ENCODE measurements around the gene EIPR1.

EIPR1 gene

DNA sequence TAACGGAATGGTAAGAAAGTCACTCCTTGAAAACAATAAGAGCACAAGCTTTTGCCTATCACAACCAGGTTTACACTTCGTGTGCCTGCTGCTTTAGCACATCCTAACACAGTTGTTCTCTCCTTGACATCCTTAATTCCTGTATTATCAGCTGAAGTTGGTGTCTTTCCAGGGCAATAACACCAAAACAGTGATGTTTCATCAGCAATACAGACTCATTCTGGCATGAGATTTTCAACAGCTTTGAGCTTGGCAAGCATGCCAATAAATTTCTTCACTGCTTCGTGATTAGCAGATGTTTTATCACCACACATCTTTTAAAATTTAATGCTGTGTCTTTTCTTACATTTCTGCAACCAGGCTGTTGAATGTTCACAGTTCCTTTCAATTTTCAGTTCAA is 148.4 kb downstream of the EIPR1 start:
- H3K4me3 ChIP-seq (ENCODE audit: low read depth in 1 of 2, low read length in 2 of 2), result no peak overlapping the region
- H3K36me3 ChIP-seq (ENCODE audit: control insufficient read depth in 1 of 2, insufficient read depth in 2 of 2, low read length in 2 of 2), result peaks cover 0 to 6% of the 10 kb centered on the region in 2 donors
- H3K9me3 ChIP-seq (ENCODE audit: control insufficient read depth in 1 of 2, low read length in 2 of 2), result peaks cover 0 to 9% of the 10 kb centered on the region in 2 donors
- H3K4me1 ChIP-seq (ENCODE audit: control insufficient read depth in 1 of 2, insufficient read depth in 2 of 2, low read length in 2 of 2), result no peaks in the 10 kb centered on the region
- H3K27me3 ChIP-seq (ENCODE audit: low read depth, low read length), result no peaks in the 10 kb centered on the region
- no peak overlapping the region for H3K27ac ChIP-seq (ENCODE audit: low read length)

DNA sequence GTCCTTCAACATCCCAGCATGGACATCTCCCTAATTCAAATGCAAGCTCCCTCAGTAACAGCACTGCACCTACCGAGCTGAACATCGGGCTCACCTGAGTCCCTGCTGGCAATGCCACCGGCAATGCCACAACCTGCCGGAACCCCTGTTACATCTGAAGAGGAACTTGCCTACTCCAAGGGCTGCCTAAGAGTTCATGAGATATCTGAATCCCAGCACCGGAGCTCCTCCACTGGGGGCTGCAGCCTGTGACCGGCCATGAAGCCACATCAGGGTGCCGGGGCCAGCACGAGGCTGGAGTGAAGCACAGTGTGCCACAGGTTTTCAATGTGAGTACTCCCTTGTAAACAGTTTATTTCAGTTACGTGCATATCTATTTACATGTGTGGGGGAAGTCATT is 152.9 kb downstream of the EIPR1 start:
- Histone ChIP-seq H3K27ac (ENCODE audit: low read length) (no peak overlapping the region), H3K4me1 (ENCODE audit: control insufficient read depth in 1 of 2, insufficient read depth in 2 of 2, low read length in 2 of 2) (no peaks in the 10 kb centered on the region), H3K36me3 (ENCODE audit: control insufficient read depth in 1 of 2, insufficient read depth in 2 of 2, low read length in 2 of 2) (no peaks in the 10 kb centered on the region), H3K27me3 (ENCODE audit: low read depth, low read length) (no peaks in the 10 kb centered on the region), H3K9me3 (ENCODE audit: control insufficient read depth in 1 of 2, low read length in 2 of 2) (peaks cover 3 to 17% of the 10 kb centered on the region in 2 donors), H3K4me3 (ENCODE audit: low read depth in 1 of 2, low read length in 2 of 2) (no peak overlapping the region)

- Histone ChIP-seq H3K27ac (ENCODE audit: low read length) (no peak overlapping the region), H3K27me3 (ENCODE audit: low read depth, low read length) (no peaks in the 10 kb centered on the region), H3K4me1 (ENCODE audit: control insufficient read depth in 1 of 2, insufficient read depth in 2 of 2, low read length in 2 of 2) (no peaks in the 10 kb centered on the region), H3K9me3 (ENCODE audit: control insufficient read depth in 1 of 2, low read length in 2 of 2) (peaks cover 3 to 10% of the 10 kb centered on the region in 2 donors), H3K4me3 (ENCODE audit: low read depth in 1 of 2, low read length in 2 of 2) (no peak overlapping the region), H3K36me3 (ENCODE audit: control insufficient read depth in 1 of 2, insufficient read depth in 2 of 2, low read length in 2 of 2) (no peaks in the 10 kb centered on the region)
Measured at GRCh38 chr2:3223080-3223923, 154.3 kb downstream of the EIPR1 start.

DNA sequence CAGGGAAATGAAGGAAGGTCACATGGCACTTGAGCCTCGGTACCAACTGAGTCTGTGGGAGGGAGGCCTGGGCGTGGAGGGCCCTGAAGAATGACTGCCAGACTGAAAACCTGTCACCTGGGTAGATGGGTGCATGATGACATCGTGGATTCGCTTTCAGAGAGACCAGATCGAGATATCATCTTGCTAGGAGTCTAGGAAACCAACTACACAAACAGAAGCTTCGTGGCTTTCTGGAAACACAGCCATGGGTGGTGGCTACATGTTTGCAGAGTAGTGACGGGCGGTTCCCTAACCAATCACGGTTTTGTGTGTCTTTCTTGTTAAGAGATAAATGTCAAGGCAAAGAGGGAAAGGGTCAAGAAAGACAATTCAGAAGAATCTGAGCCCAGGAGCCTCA is 155.0 kb downstream of the EIPR1 start:
- Histone ChIP-seq H3K27ac (ENCODE audit: low read length) (no peak overlapping the region), H3K4me3 (ENCODE audit: low read depth in 1 of 2, low read length in 2 of 2) (no peak overlapping the region), H3K36me3 (ENCODE audit: control insufficient read depth in 1 of 2, insufficient read depth in 2 of 2, low read length in 2 of 2) (no peaks in the 10 kb centered on the region), H3K9me3 (ENCODE audit: control insufficient read depth in 1 of 2, low read length in 2 of 2) (peaks cover 3 to 10% of the 10 kb centered on the region in 2 donors), H3K27me3 (ENCODE audit: low read depth, low read length) (no peaks in the 10 kb centered on the region), H3K4me1 (ENCODE audit: control insufficient read depth in 1 of 2, insufficient read depth in 2 of 2, low read length in 2 of 2) (no peaks in the 10 kb centered on the region)

GRCh38 chr2:3219536-3219935 is 158.1 kb downstream of the EIPR1 start:
- H3K27me3 ChIP-seq (ENCODE audit: low read depth, low read length), result no peaks in the 10 kb centered on the region
- no peaks in the 10 kb centered on the region for H3K36me3 ChIP-seq (ENCODE audit: control insufficient read depth in 1 of 2, insufficient read depth in 2 of 2, low read length in 2 of 2)
- peaks cover 3 to 10% of the 10 kb centered on the region in 2 donors for H3K9me3 ChIP-seq (ENCODE audit: control insufficient read depth in 1 of 2, low read length in 2 of 2)
- no peak overlapping the region for H3K27ac ChIP-seq (ENCODE audit: low read length)
- no peaks in the 10 kb centered on the region for H3K4me1 ChIP-seq (ENCODE audit: control insufficient read depth in 1 of 2, insufficient read depth in 2 of 2, low read length in 2 of 2)
- no peak overlapping the region for H3K4me3 ChIP-seq (ENCODE audit: low read depth in 1 of 2, low read length in 2 of 2)

- no peaks in the 10 kb centered on the region for H3K4me1 ChIP-seq (ENCODE audit: control insufficient read depth in 1 of 2, insufficient read depth in 2 of 2, low read length in 2 of 2)
- peaks cover 0 to 3% of the 10 kb centered on the region in 2 donors for H3K9me3 ChIP-seq (ENCODE audit: control insufficient read depth in 1 of 2, low read length in 2 of 2)
- no peak overlapping the region for H3K27ac ChIP-seq (ENCODE audit: low read length)
- H3K27me3 ChIP-seq (ENCODE audit: low read depth, low read length), result no peaks in the 10 kb centered on the region
- no peak overlapping the region for H3K4me3 ChIP-seq (ENCODE audit: low read depth in 1 of 2, low read length in 2 of 2)
- no peaks in the 10 kb centered on the region for H3K36me3 ChIP-seq (ENCODE audit: control insufficient read depth in 1 of 2, insufficient read depth in 2 of 2, low read length in 2 of 2)
Measured at GRCh38 chr2:3217646-3218045, 160.0 kb downstream of the EIPR1 start.

DNA sequence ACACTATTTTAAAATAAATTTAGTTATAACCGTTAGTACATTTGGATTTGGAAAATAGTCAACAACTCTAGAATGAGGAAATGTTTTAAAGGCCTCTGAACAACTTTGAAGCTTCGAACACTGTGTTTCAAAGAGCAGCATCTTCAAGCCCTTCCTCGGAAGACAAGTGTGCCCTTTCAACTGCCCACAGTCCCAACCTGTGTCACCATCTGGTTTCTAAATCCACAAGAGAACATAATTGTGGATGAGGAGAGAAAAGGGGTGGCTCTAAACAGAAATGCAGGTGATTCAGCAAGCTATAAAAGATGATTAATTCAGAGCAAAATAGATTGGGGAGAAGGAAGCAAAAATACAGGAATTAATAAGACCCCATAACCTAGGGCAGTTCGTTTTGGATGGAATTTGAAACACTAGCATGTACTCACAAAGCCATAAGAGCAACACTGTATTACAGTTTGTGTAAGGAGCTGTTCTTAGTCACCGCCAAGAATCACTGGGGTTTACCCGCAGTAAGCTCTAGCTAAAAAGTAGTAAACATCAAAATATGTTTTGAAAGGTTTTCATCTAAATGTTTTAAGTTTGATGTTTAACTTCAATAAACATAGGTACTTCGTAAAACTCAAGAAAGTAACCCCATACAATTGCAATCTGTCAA is 160.7 kb downstream of the EIPR1 start:
- Histone ChIP-seq H3K27ac (ENCODE audit: low read length) (no peak overlapping the region), H3K9me3 (ENCODE audit: control insufficient read depth in 1 of 2, low read length in 2 of 2) (peaks cover 0 to 2% of the 10 kb centered on the region in 2 donors), H3K4me1 (ENCODE audit: control insufficient read depth in 1 of 2, insufficient read depth in 2 of 2, low read length in 2 of 2) (no peaks in the 10 kb centered on the region), H3K4me3 (ENCODE audit: low read depth in 1 of 2, low read length in 2 of 2) (no peak overlapping the region), H3K27me3 (ENCODE audit: low read depth, low read length) (no peaks in the 10 kb centered on the region), H3K36me3 (ENCODE audit: control insufficient read depth in 1 of 2, insufficient read depth in 2 of 2, low read length in 2 of 2) (peaks cover 3 to 6% of the 10 kb centered on the region in 2 donors)

DNA sequence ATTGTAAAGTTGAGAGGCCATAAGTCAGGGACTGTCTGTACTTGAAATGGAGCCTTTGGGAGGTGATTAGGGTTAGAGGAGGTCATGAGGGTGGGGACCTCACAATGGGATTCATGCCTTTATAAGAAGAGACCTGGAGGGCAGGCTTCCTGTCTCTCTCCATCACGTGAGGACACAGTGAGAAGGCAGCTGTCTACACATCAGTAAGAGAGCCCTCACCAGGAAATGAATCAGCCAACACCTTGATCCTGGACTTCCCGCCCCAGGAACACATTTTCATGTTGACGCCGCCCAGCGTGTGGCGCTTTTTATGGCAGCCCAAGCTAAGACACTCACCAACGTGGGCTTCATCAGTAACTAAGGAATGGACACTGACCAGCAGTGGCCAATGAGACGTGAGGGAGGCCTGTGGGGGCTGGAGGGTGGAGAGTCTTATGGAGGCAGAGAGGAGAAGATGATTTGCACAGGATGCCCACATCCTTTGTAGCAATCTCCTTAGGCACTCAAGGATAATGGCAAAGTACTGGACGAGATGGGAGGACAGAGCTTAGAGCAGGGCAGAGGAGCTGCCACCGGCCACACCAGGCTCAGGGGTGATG is 162.7 kb downstream of the EIPR1 start:
- H3K4me3 ChIP-seq (ENCODE audit: low read depth in 1 of 2, low read length in 2 of 2), result no peak overlapping the region
- H3K9me3 ChIP-seq (ENCODE audit: control insufficient read depth in 1 of 2, low read length in 2 of 2), result no peaks in the 10 kb centered on the region
- peaks cover 4 to 13% of the 10 kb centered on the region in 2 donors for H3K36me3 ChIP-seq (ENCODE audit: control insufficient read depth in 1 of 2, insufficient read depth in 2 of 2, low read length in 2 of 2)
- no peaks in the 10 kb centered on the region for H3K27me3 ChIP-seq (ENCODE audit: low read depth, low read length)
- H3K4me1 ChIP-seq (ENCODE audit: control insufficient read depth in 1 of 2, insufficient read depth in 2 of 2, low read length in 2 of 2), result no peaks in the 10 kb centered on the region
- H3K27ac ChIP-seq (ENCODE audit: low read length), result no peak overlapping the region

DNA sequence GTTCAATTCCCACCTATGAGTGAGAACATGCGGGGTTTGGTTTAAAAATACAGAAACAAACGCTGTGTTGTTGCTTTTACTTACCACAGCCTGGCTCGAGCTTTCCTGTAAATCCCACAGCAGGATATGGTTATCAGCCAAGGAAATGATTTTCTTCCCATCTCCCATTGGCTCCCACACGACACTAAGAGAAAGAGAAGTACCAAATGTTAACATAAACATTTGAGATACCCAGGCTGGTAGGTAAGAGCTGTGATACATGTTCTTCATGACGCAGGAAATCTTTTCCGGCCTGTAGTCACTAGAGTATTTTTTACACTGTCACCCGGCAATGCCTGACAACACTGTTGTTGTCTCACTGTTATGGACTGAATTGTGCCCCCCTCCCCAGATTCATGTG is 163.6 kb downstream of the EIPR1 start:
- Histone ChIP-seq H3K4me1 (ENCODE audit: control insufficient read depth in 1 of 2, insufficient read depth in 2 of 2, low read length in 2 of 2) (no peaks in the 10 kb centered on the region), H3K27me3 (ENCODE audit: low read depth, low read length) (no peaks in the 10 kb centered on the region), H3K27ac (ENCODE audit: low read length) (no peak overlapping the region), H3K36me3 (ENCODE audit: control insufficient read depth in 1 of 2, insufficient read depth in 2 of 2, low read length in 2 of 2) (peaks cover 4 to 13% of the 10 kb centered on the region in 2 donors), H3K4me3 (ENCODE audit: low read depth in 1 of 2, low read length in 2 of 2) (no peak overlapping the region), H3K9me3 (ENCODE audit: control insufficient read depth in 1 of 2, low read length in 2 of 2) (no peaks in the 10 kb centered on the region)

- H3K27ac ChIP-seq (ENCODE audit: low read length), result no peak overlapping the region
- H3K36me3 ChIP-seq (ENCODE audit: control insufficient read depth in 1 of 2, insufficient read depth in 2 of 2, low read length in 2 of 2), result peaks cover 4 to 13% of the 10 kb centered on the region in 2 donors
- no peaks in the 10 kb centered on the region for H3K9me3 ChIP-seq (ENCODE audit: control insufficient read depth in 1 of 2, low read length in 2 of 2)
- H3K27me3 ChIP-seq (ENCODE audit: low read depth, low read length), result no peaks in the 10 kb centered on the region
- no peaks in the 10 kb centered on the region for H3K4me1 ChIP-seq (ENCODE audit: control insufficient read depth in 1 of 2, insufficient read depth in 2 of 2, low read length in 2 of 2)
- no peak overlapping the region for H3K4me3 ChIP-seq (ENCODE audit: low read depth in 1 of 2, low read length in 2 of 2)
Measured at GRCh38 chr2:3212984-3213383, 164.6 kb downstream of the EIPR1 start.

DNA sequence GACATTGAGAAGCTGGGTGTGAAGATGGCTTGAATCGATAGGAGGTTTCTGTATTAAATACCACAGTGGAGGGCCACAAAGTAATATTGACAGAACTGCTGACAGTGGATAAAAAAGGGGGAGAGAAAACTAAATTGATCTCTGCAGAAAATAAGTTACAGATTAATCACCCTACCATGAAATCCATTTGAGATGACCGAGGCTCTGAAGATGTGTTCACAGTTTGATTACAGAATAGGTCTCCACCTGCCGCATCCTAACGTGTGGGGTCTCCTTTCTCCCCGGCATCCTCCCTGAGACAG is 165.6 kb downstream of the EIPR1 start:
- H3K36me3 ChIP-seq (ENCODE audit: control insufficient read depth in 1 of 2, insufficient read depth in 2 of 2, low read length in 2 of 2), result peaks cover 4 to 18% of the 10 kb centered on the region in 2 donors
- H3K4me3 ChIP-seq (ENCODE audit: low read depth in 1 of 2, low read length in 2 of 2), result no peak overlapping the region
- H3K27me3 ChIP-seq (ENCODE audit: low read depth, low read length), result no peaks in the 10 kb centered on the region
- H3K4me1 ChIP-seq (ENCODE audit: control insufficient read depth in 1 of 2, insufficient read depth in 2 of 2, low read length in 2 of 2), result no peaks in the 10 kb centered on the region
- no peaks in the 10 kb centered on the region for H3K9me3 ChIP-seq (ENCODE audit: control insufficient read depth in 1 of 2, low read length in 2 of 2)
- H3K27ac ChIP-seq (ENCODE audit: low read length), result no peak overlapping the region
